Fibroblast of lung (primary cell): ENCODE results near the gene DRC7. TPM values are rescaled to one million over a fixed set of nuclear protein-coding genes. Genes with fewer than 3 reads are reported as not detected.

Experiments
- DNase-seq, 2 donors: peaks; one replicate each; pipeline versions ENCODE4 v3.0.0 to v3.0.0-alpha.2; 2010; ENCODE audit warnings: low read depth in 2 of 2
- H2AFZ ChIP-seq: 2 replicates; pipeline ENCODE4 v1.5.1; 2012; ENCODE audit warnings: low read length, control low read depth, inconsistent platforms
- H3K27ac ChIP-seq: 2 replicates; pipeline ENCODE4 v1.5.1; 2011; ENCODE audit warnings: low read length, control low read depth; ENCODE audit not compliant: insufficient read depth
- H3K27me3 ChIP-seq: 2 replicates; pipeline ENCODE4 v1.5.1; 2011; ENCODE audit warnings: mild to moderate bottlenecking, low read length; ENCODE audit not compliant: control insufficient read depth, insufficient read depth
- H3K36me3 ChIP-seq: 2 replicates; pipeline ENCODE4 v1.5.1; 2011; ENCODE audit warnings: low read length; ENCODE audit not compliant: control insufficient read depth, insufficient read depth
- H3K4me1 ChIP-seq: 2 replicates; pipeline ENCODE4 v1.5.1; 2011; ENCODE audit warnings: low read length; ENCODE audit not compliant: control insufficient read depth, insufficient read depth; ENCODE audit errors: extremely low read depth
- H3K4me2 ChIP-seq: 2 replicates; pipeline ENCODE4 v1.5.1; 2011; ENCODE audit warnings: low read length, control low read depth; ENCODE audit not compliant: insufficient read depth; ENCODE audit errors: extremely low read depth
- H3K4me3 ChIP-seq, 4 experiments: fragments of 200-600 bp in 1 of 4; sonication (generic) in 1 of 4; replicated peaks in 1 of 4; 2 replicates each; pipeline ENCODE4 v1.5.1; 2011 to 2016; ENCODE audit warnings: low read length in 4 of 4, low read depth in 3 of 4, mild to moderate bottlenecking in 3 of 4, control low read depth in 2 of 4, inconsistent platforms in 1 of 4, mixed read lengths in 1 of 4; ENCODE audit not compliant: insufficient read depth in 1 of 4; ENCODE audit errors: control extremely low read depth in 1 of 4
- H3K79me2 ChIP-seq: 2 replicates; pipeline ENCODE4 v1.5.1; 2012; ENCODE audit warnings: mild to moderate bottlenecking, low read length, inconsistent platforms; ENCODE audit not compliant: control insufficient read depth, insufficient read depth
- H3K9ac ChIP-seq: 2 replicates; pipeline ENCODE4 v1.5.1; 2011; ENCODE audit warnings: mild to moderate bottlenecking, low read length, control low read depth; ENCODE audit not compliant: insufficient read depth
- H3K9me3 ChIP-seq: 2 replicates; pipeline ENCODE4 v1.5.1; 2012; ENCODE audit warnings: low read depth, low read length; ENCODE audit not compliant: control insufficient read depth, insufficient read depth
- H4K20me1 ChIP-seq: 2 replicates; pipeline ENCODE4 v1.5.1; 2011; ENCODE audit warnings: low read length; ENCODE audit not compliant: control insufficient read depth, insufficient read depth; ENCODE audit errors: extremely low read depth
- CTCF ChIP-seq, 2 donors: IDR thresholded peaks in 1 of 2; conservative IDR thresholded peaks in 1 of 2; 1 replicate in 1 of 2; 2 replicates in 1 of 2; pipeline ENCODE4 v1.5.1; 2011 to 2012; ENCODE audit warnings: low read length in 2 of 2, control low read depth in 1 of 2, inconsistent platforms in 1 of 2, low read depth in 1 of 2, mild to moderate bottlenecking in 1 of 2
- EZH2 ChIP-seq: IDR thresholded peaks from 2 replicates; pipeline ENCODE4 v1.5.1; 2012; ENCODE audit warnings: low read length, control low read depth, mild to moderate bottlenecking; ENCODE audit errors: missing control alignments
- polyA plus RNA-seq, 2 donors: library from polyadenylated mRNA; depleted of rRNA in 1 of 2; stranded (reverse) in 1 of 2; unstranded in 1 of 2; fragments of >200 nt; gene quantifications; 2 replicates each; pipeline ENCODE4 v1.2.1, GENCODE V29; 2011 to 2012; ENCODE audit warnings: missing spikeins in 1 of 2
- total RNA-seq: library from RNA; depleted of rRNA; stranded (reverse); fragments of >200 nt; gene quantifications from 2 replicates; pipeline ENCODE4 v1.2.1, GENCODE V29; 2014

DRC7 gene
- total and polyA plus RNA-seq, 2 donors (not counting 1 experiment from before 2014, with no cell fraction given), result not detected

GRCh38 chr16:57722210-57722499 lies 27.5 kb downstream of the DRC7 start:
- Histone ChIP-seq H4K20me1 (no peaks in the 10 kb centered on the region), H3K4me1 (no peaks in the 10 kb centered on the region), H3K9me3 (no peaks in the 10 kb centered on the region), H3K79me2 (no peaks in the 10 kb centered on the region), H3K36me3 (no peaks in the 10 kb centered on the region), H3K4me3 (no peak overlapping the region), H3K4me2 (no peak overlapping the region), H3K27ac (no peak overlapping the region), H3K9ac (no peak overlapping the region), H3K27me3 (no peaks in the 10 kb centered on the region), H2AFZ (no peak overlapping the region)
- no peak for DNase-seq
- TF ChIP-seq EZH2 (no peak), CTCF (conservative IDR thresholded peaks at IDR 0.05 in 1 of 2, IDR thresholded peaks at IDR 0.05 in 1 of 2; ENCODE audit: low read depth in 1 of 2, low read length in 2 of 2) (no peak)

GRCh38 chr16:57722651-57723050 lies 28.0 kb downstream of the DRC7 start:
- no peaks in the 10 kb centered on the region for H3K27me3 ChIP-seq
- no peak overlapping the region for H3K4me2 ChIP-seq
- no peaks in the 10 kb centered on the region for H3K36me3 ChIP-seq
- H3K79me2 ChIP-seq, result no peaks in the 10 kb centered on the region
- TF ChIP-seq CTCF (conservative IDR thresholded peaks at IDR 0.05 in 1 of 2, IDR thresholded peaks at IDR 0.05 in 1 of 2; ENCODE audit: low read depth in 1 of 2, low read length in 2 of 2) (no peak), EZH2 (no peak)
- no peak overlapping the region for H3K27ac ChIP-seq
- H3K4me1 ChIP-seq, result no peaks in the 10 kb centered on the region
- H4K20me1 ChIP-seq, result no peaks in the 10 kb centered on the region
- DNase-seq, result no peak
- no peak overlapping the region for H3K9ac ChIP-seq
- H3K4me3 ChIP-seq, result no peak overlapping the region
- no peaks in the 10 kb centered on the region for H3K9me3 ChIP-seq
- H2AFZ ChIP-seq, result no peak overlapping the region

- no peaks in the 10 kb centered on the region for H3K9me3 ChIP-seq
- H3K9ac ChIP-seq, result no peak overlapping the region
- H3K4me2 ChIP-seq, result no peak overlapping the region
- H3K36me3 ChIP-seq, result no peaks in the 10 kb centered on the region
- no peak for DNase-seq
- no peaks in the 10 kb centered on the region for H3K79me2 ChIP-seq
- no peak overlapping the region for H3K27ac ChIP-seq
- no peak overlapping the region for H2AFZ ChIP-seq
- H4K20me1 ChIP-seq, result no peaks in the 10 kb centered on the region
- TF ChIP-seq EZH2 (no peak), CTCF (conservative IDR thresholded peaks at IDR 0.05 in 1 of 2, IDR thresholded peaks at IDR 0.05 in 1 of 2; ENCODE audit: low read depth in 1 of 2, low read length in 2 of 2) (peak; percentile 16 to 32)
- no peak overlapping the region for H3K4me3 ChIP-seq
- no peaks in the 10 kb centered on the region for H3K27me3 ChIP-seq
- no peaks in the 10 kb centered on the region for H3K4me1 ChIP-seq
Measured at GRCh38 chr16:57723170-57723569, 28.6 kb downstream of the DRC7 start.
